Activated CD8-positive, alpha-beta T cell treated with anti-CD3 and anti-CD28 coated beads, Interleukin-2, amount 10 ng/mL, durations not matched to agents 7 days and 5 days (primary cell): Measurements from ENCODE around the gene DYNLT1. TPM values are rescaled to one million over a fixed set of nuclear protein-coding genes. Genes with fewer than 3 reads are reported as not detected.

Experiments used
- ATAC-seq: fragments of 150-1000 bp; cut with Tn5 transposase; one replicate; pipeline ENCODE4 v1.10.0; 2021; ENCODE audit warnings: moderate library complexity
- CTCF ChIA-PET: fragments of 350-600 bp; sonication (Branson Sonifier 250); formaldehyde crosslinking; loops from one replicate; lab custom pipeline; 2021; ENCODE audit warnings: antibody characterized with exemption; lab: Charles Lee
- POLR2A ChIA-PET: fragments of 350-600 bp; sonication (Branson Sonifier 250); formaldehyde crosslinking; loops from one replicate; lab custom pipeline; 2021; ENCODE audit warnings: antibody characterized with exemption; lab: Charles Lee
- DNase-seq: peaks from one replicate; pipeline ENCODE4 v3.0.0-alpha.2; 2020
- H3K27ac Mint-ChIP-seq: one replicate; pipeline ENCODE4 v1.8.0; 2021; ENCODE audit warnings: mild to moderate bottlenecking, mixed read lengths
- H3K27me3 Mint-ChIP-seq: one replicate; pipeline ENCODE4 v1.8.0; 2021; ENCODE audit warnings: low read depth, mixed read lengths
- H3K36me3 Mint-ChIP-seq: one replicate; pipeline ENCODE4 v1.8.0; 2021; ENCODE audit warnings: low read depth, mixed read lengths
- H3K4me1 Mint-ChIP-seq: one replicate; pipeline ENCODE4 v1.8.0; 2021; ENCODE audit warnings: low read depth, mixed read lengths
- H3K4me3 Mint-ChIP-seq: one replicate; pipeline ENCODE4 v1.8.0; 2021; ENCODE audit warnings: mild to moderate bottlenecking, mixed read lengths
- H3K9me3 Mint-ChIP-seq: one replicate; pipeline ENCODE4 v1.8.0; 2022; ENCODE audit warnings: mixed read lengths; ENCODE audit not compliant: insufficient read depth
- total RNA-seq, 2 experiments: library from RNA; stranded (reverse); gene quantifications; one replicate each; pipeline ENCODE4 v1.2.3, GENCODE V29; 2021

DYNLT1 gene
- total RNA-seq = 10 to 100 TPM; 79.0 to 86.4 TPM

- DNase-seq (peak; percentile 91), ATAC-seq (peak; percentile 74)
- peak within 1 kb of the TSS; percentile 99 for H3K4me3 Mint-ChIP-seq
- H3K27ac Mint-ChIP-seq = peak within 1 kb of the TSS; percentile 97
- H3K27me3 Mint-ChIP-seq = no peaks in the 10 kb centered on the region
- H3K36me3 Mint-ChIP-seq = peaks cover 43% of the 10 kb centered on the region
- peaks cover 71% of the 10 kb centered on the region for H3K4me1 Mint-ChIP-seq
- no peaks in the 10 kb centered on the region for H3K9me3 Mint-ChIP-seq
- ChIA-PET CTCF (interaction anchor here (1.0 to 4.8 kb wide), 8 partner anchors 9 to 430 kb away, joined by 3 to 44 read pairs (median 6); no protein-coding TSS in a partner anchor), POLR2A (interaction anchor here (0.6 to 4.2 kb wide), 18 partner anchors 8 to 558 kb away, joined by 3 to 46 read pairs (median 4); partner anchors contain the start of genes TAGAP and TMEM181)
Measured at GRCh38 chr6:158644231-158645063, at the start of gene DYNLT1. Gene DYNLT1, minus strand, starts transcription at chr6:158644743. Its CDS starts 35 bp downstream, at chr6:158644708.

GRCh38 chr6:158688860-158689259 is 44.3 kb upstream of the DYNLT1 start:
- no peak for DNase-seq
- H3K4me1 Mint-ChIP-seq = peaks cover 60% of the 10 kb centered on the region

DNA sequence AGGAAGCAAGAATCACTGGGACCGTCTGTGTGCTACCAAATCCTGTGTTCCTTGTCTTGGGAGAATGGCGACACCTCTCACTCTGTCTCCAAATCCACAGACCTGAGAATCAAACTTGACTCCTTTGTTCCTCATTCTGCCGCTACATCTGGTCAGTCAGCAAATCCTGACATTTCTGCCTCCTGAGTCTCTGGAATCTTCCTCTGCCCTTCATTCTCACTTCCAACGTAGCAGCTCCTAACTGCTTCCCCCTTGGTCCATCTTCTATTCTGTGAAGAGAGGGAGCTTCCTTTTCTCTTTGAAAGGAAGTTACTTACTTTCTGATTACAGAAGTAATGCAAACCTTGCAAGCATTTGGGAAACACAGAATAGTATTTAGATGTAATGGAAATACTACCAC is 43.0 kb upstream of the DYNLT1 start:
- Mint-ChIP-seq H3K27me3 (no peaks in the 10 kb centered on the region), H3K9me3 (no peaks in the 10 kb centered on the region), H3K27ac (peak overlapping the region; percentile 88), H3K36me3 (peaks cover 55% of the 10 kb centered on the region), H3K4me3 (no peak overlapping the region), H3K4me1 (peaks cover 65% of the 10 kb centered on the region)
- ChIA-PET CTCF (interaction anchor here (0.6 to 7.7 kb wide), 10 partner anchors 10 to 473 kb away, joined by 3 to 154 read pairs (median 4); no protein-coding TSS in a partner anchor), POLR2A (interaction anchor here (1.0 to 1.6 kb wide), 4 partner anchors 24 to 43 kb away, joined by 4 to 8 read pairs (median 6); partner anchors contain the start of genes DYNLT1 and SYTL3)
- ATAC-seq = no peak
- DNase-seq = no peak

More at GRCh38 chr6:158688860-158689259, 44.3 kb upstream of the DYNLT1 start:
- Mint-ChIP-seq H3K36me3 (peaks cover 45% of the 10 kb centered on the region), H3K27me3 (no peaks in the 10 kb centered on the region), H3K27ac (no peak overlapping the region), H3K4me3 (no peak overlapping the region), H3K9me3 (no peaks in the 10 kb centered on the region)
- CTCF ChIA-PET = interaction anchor here (1.9 to 7.7 kb wide), 4 partner anchors 28 to 475 kb away, joined by 4 to 154 read pairs (median 8); no protein-coding TSS in a partner anchor
- POLR2A ChIA-PET = no interaction called here
- ATAC-seq = no peak

- peak; percentile 66 for DNase-seq
- Mint-ChIP-seq H3K4me1 (peaks cover 65% of the 10 kb centered on the region), H3K9me3 (no peaks in the 10 kb centered on the region), H3K36me3 (peaks cover 56% of the 10 kb centered on the region), H3K4me3 (peak overlapping the region; percentile 39), H3K27ac (peak overlapping the region; percentile 88), H3K27me3 (no peaks in the 10 kb centered on the region)
- ChIA-PET POLR2A (interaction anchor here (1.0 to 1.6 kb wide), 4 partner anchors 24 to 42 kb away, joined by 4 to 8 read pairs (median 6); partner anchors contain the start of genes DYNLT1 and SYTL3), CTCF (interaction anchor here (0.6 to 7.7 kb wide), 11 partner anchors 10 to 473 kb away, joined by 3 to 154 read pairs (median 4); no protein-coding TSS in a partner anchor)
- peak; percentile 94 for ATAC-seq
Measured at GRCh38 chr6:158686791-158687381, 42.3 kb upstream of the DYNLT1 start.

GRCh38 chr6:158686311-158686710 is 41.8 kb upstream of the DYNLT1 start:
- ChIA-PET POLR2A (interaction anchor here (1.0 to 1.6 kb wide), 4 partner anchors 23 to 42 kb away, joined by 4 to 8 read pairs (median 6); partner anchors contain the start of genes DYNLT1 and SYTL3), CTCF (interaction anchor here (0.7 to 7.7 kb wide), 6 partner anchors 18 to 465 kb away, joined by 3 to 154 read pairs (median 3); no protein-coding TSS in a partner anchor)
- no peaks in the 10 kb centered on the region for H3K27me3 Mint-ChIP-seq
- peak overlapping the region; percentile 88 for H3K27ac Mint-ChIP-seq
- H3K4me1 Mint-ChIP-seq = peaks cover 64% of the 10 kb centered on the region
- H3K9me3 Mint-ChIP-seq = no peaks in the 10 kb centered on the region
- peaks cover 59% of the 10 kb centered on the region for H3K36me3 Mint-ChIP-seq
- DNase-seq (peak; percentile 19), ATAC-seq (peak; percentile 4)
- peak overlapping the region; percentile 39 for H3K4me3 Mint-ChIP-seq

DNA sequence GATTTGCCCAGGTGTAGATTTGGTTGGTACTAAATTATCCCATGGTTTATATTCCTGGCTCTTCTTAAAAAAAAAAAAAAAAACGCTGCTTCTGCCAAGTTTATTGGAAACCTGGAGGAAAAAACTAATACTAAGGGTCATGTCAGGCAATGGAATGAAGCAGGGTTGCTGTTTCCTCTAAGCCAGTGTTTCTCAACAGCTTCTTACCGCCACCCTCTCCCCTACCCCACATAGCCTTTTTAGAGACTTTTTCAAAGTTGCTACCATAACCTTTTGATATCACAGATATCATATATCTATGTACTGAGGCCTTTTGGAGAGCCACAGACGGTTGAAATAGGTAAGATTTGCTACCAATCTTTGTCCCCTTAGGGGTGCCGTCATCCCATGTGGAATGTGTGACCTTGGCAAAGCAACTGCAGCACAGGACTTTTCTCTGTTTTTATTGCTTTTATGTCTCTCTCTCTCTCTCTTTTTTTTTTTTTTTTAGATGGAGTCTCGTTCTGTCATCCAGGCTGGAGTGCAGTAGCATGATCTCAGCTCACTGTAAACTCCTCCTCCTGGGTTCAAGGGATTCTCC is 40.3 kb upstream of the DYNLT1 start:
- no peak overlapping the region for H3K4me3 Mint-ChIP-seq
- H3K36me3 Mint-ChIP-seq = peaks cover 63% of the 10 kb centered on the region
- CTCF ChIA-PET = interaction anchor here (0.6 to 2.6 kb wide), 3 partner anchors 25 to 949 kb away, joined by 3 to 15 read pairs (median 4); no protein-coding TSS in a partner anchor
- H3K4me1 Mint-ChIP-seq = peaks cover 52% of the 10 kb centered on the region
- POLR2A ChIA-PET = interaction anchor here (0.6 to 0.7 kb wide), 2 partner anchors 42 to 668 kb away, joined by 3 read pairs; no protein-coding TSS in a partner anchor
- no peak for ATAC-seq
- DNase-seq = no peak
- H3K9me3 Mint-ChIP-seq = no peaks in the 10 kb centered on the region
- peak overlapping the region; percentile 39 for H3K27ac Mint-ChIP-seq
- no peaks in the 10 kb centered on the region for H3K27me3 Mint-ChIP-seq

DNA sequence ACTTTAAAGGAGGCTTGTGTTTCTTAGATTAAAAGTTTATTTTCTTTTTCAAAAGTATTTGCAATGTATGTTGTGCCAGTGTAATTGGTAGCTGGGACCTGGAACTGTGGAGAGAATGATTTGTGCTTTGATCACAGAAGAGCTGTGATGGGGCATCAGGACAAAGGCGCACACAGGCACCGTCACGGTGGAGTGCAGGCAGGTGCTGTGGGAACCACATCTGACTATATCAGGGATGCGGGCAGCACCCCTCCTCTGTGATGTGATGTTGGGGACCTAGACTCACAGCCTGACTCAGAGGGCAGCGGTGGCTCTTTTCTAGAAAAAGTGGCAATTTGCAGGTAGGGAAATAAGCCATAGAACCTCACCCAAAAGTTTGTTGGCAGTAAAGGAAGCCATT is 39.8 kb upstream of the DYNLT1 start:
- H3K36me3 Mint-ChIP-seq = peaks cover 63% of the 10 kb centered on the region
- H3K9me3 Mint-ChIP-seq = no peaks in the 10 kb centered on the region
- H3K27me3 Mint-ChIP-seq = no peaks in the 10 kb centered on the region
- CTCF ChIA-PET = interaction anchor here (0.6 to 2.6 kb wide), 2 partner anchors 24 to 950 kb away, joined by 4 to 15 read pairs; no protein-coding TSS in a partner anchor
- H3K4me3 Mint-ChIP-seq = no peak overlapping the region
- POLR2A ChIA-PET = interaction anchor here (0.7 kb wide), 1 partner anchor 41 kb away, joined by 3 read pairs; no protein-coding TSS in a partner anchor
- H3K27ac Mint-ChIP-seq = no peak overlapping the region
- peak; percentile 21 for DNase-seq
- H3K4me1 Mint-ChIP-seq = peaks cover 50% of the 10 kb centered on the region
- ATAC-seq = no peak

DNA sequence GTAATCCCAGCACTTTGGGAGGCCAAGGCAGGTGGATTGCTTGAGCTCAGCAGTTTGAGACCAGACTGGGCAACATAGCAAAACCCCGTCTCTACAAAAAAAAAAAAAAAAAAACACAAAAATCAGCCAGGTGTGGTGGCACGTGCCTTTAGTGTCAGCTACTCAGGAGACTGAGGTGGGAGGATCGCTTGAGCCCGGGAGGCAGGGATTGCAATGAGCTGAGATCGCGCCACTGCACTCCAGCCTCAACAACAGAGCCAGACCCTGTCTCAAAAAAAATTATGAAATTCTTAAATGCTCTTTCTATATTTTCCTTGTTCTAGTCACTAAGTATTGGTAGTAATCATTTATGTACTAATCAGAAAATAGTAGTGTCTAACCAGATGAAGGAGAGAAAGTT is 35.9 kb upstream of the DYNLT1 start:
- H3K27ac Mint-ChIP-seq = no peak overlapping the region

GRCh38 chr6:158680015-158680414 is 35.5 kb upstream of the DYNLT1 start:
- CTCF ChIA-PET = interaction anchor here (1.1 to 1.4 kb wide), 3 partner anchors 11 to 20 kb away, joined by 3 to 5 read pairs (median 4); no protein-coding TSS in a partner anchor
- H3K9me3 Mint-ChIP-seq = no peaks in the 10 kb centered on the region
- DNase-seq = no peak
- ATAC-seq = no peak
- peaks cover 65% of the 10 kb centered on the region for H3K36me3 Mint-ChIP-seq
- POLR2A ChIA-PET = interaction anchor here (0.6 kb wide), 1 partner anchor 11 kb away, joined by 4 read pairs; no protein-coding TSS in a partner anchor
- peaks cover 22% of the 10 kb centered on the region for H3K4me1 Mint-ChIP-seq
- H3K27ac Mint-ChIP-seq = no peak overlapping the region
- H3K4me3 Mint-ChIP-seq = no peak overlapping the region
- no peaks in the 10 kb centered on the region for H3K27me3 Mint-ChIP-seq

More for the DNA sequence above, 35.9 kb upstream of the DYNLT1 start:
- Mint-ChIP-seq H3K36me3 (peaks cover 60% of the 10 kb centered on the region), H3K9me3 (no peaks in the 10 kb centered on the region), H3K4me1 (peaks cover 23% of the 10 kb centered on the region), H3K27me3 (no peaks in the 10 kb centered on the region), H3K4me3 (no peak overlapping the region)
- CTCF ChIA-PET = interaction anchor here (1.0 to 1.1 kb wide), 2 partner anchors 11 to 17 kb away, joined by 3 to 4 read pairs; no protein-coding TSS in a partner anchor
- DNase-seq = no peak
- no peak for ATAC-seq
- POLR2A ChIA-PET = interaction anchor here (0.6 kb wide), 1 partner anchor 11 kb away, joined by 4 read pairs; no protein-coding TSS in a partner anchor

DNA sequence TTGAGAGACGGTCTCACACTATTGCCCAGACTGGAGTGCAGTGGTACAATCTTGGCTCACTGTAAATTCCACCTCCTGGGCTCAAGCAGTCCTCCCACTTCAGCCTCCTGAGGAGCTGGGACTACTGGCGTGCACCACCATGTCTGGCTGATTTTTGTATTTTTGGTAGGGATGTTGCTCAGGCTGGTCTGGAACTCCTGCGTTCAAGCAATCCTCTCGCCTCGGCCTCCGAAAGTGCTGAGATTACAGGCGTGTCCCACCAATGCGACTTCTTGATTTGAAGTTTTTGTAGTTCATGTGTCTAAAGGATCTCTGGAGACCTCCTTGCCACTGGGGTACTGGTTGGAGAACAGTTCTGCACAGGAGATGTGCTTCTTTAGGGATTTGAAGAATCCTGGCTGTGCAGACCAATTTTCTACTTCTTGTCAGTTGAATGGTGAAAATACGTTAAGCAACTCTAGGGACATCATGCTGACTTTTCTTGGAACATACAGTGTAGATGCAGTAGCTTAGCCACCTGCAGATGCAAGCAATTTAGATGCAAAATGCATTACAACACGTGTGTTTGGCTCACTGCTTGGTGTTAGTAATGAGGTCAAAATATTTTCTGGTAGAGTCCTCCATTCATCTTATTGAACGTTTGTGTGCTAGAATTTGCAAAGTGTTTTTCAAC is 33.5 kb upstream of the DYNLT1 start:
- Mint-ChIP-seq H3K27me3 (no peaks in the 10 kb centered on the region), H3K9me3 (no peaks in the 10 kb centered on the region), H3K4me3 (no peak overlapping the region), H3K27ac (no peak overlapping the region), H3K36me3 (peaks cover 67% of the 10 kb centered on the region), H3K4me1 (peaks cover 4% of the 10 kb centered on the region)
- DNase-seq (no peak), ATAC-seq (no peak)
- ChIA-PET POLR2A (no interaction called here), CTCF (interaction anchor here (0.8 to 1.6 kb wide), 2 partner anchors 13 to 17 kb away, joined by 3 to 5 read pairs; no protein-coding TSS in a partner anchor)
